Activated CD8-positive, alpha-beta memory T cell treated with anti-CD3 and anti-CD28 coated beads for 4 hours (primary cell): Measurements from ENCODE around the gene CHKB.
"Not testable (repeated sequence)": the region's sequence is repeated elsewhere in the genome, so short reads cannot be mapped to it uniquely, and the experiment has no call there.

Experiments used
- DNase-seq, 2 donors: peaks; one replicate each; pipeline ENCODE4 v3.0.0-alpha.2; 2020; ENCODE audit warnings: low read depth in 2 of 2

CHKB gene

GRCh38 chr22:50548040-50548920 lies 34.4 kb downstream of the CHKB start:
- no peak for DNase-seq

GRCh38 chr22:50547263-50547985 lies 35.2 kb downstream of the CHKB start:
- no peak for DNase-seq

GRCh38 chr22:50546326-50547262 lies 36.1 kb downstream of the CHKB start:
- no peak for DNase-seq

GRCh38 chr22:50545522-50546325 lies 36.9 kb downstream of the CHKB start, which contains the start of gene KLHDC7B:
TSS of gene KLHDC7B (plus strand) at chr22:50545899. CDS start at chr22:50546244, 345 bp downstream.
- no peak for DNase-seq

GRCh38 chr22:50544746-50545253 lies 37.8 kb downstream of the CHKB start:
- DNase-seq, result no peak

- DNase-seq, result peak; percentile 69 to 70
Observed at GRCh38 chr22:50544078-50544745, 38.4 kb downstream of the CHKB start.

- no peak for DNase-seq
Observed at GRCh38 chr22:50542416-50542927, 40.2 kb downstream of the CHKB start.

- DNase-seq, result not testable (repeated sequence)
Observed at GRCh38 chr22:50541667-50542026, 41.0 kb downstream of the CHKB start.

GRCh38 chr22:50540381-50540780 lies 42.3 kb downstream of the CHKB start:
- DNase-seq, result no peak

GRCh38 chr22:50537765-50538164 lies 44.9 kb downstream of the CHKB start:
- no peak for DNase-seq

GRCh38 chr22:50536226-50536625 lies 46.4 kb downstream of the CHKB start:
- no peak for DNase-seq

GRCh38 chr22:50535113-50535512 lies 47.5 kb downstream of the CHKB start:
- no peak for DNase-seq

GRCh38 chr22:50533856-50534711 lies 48.6 kb downstream of the CHKB start:
- DNase-seq, result not testable (repeated sequence)

- no peak for DNase-seq
Observed at GRCh38 chr22:50532824-50533796, 49.5 kb downstream of the CHKB start.

- no peak for DNase-seq
Observed at GRCh38 chr22:50531962-50532674, 50.5 kb downstream of the CHKB start.

GRCh38 chr22:50531546-50531961 lies 51.1 kb downstream of the CHKB start:
- DNase-seq, result peak in 1 of 2 donors; percentile 61
